Measurements from ENCODE around the gene ZNF79.

DNA sequence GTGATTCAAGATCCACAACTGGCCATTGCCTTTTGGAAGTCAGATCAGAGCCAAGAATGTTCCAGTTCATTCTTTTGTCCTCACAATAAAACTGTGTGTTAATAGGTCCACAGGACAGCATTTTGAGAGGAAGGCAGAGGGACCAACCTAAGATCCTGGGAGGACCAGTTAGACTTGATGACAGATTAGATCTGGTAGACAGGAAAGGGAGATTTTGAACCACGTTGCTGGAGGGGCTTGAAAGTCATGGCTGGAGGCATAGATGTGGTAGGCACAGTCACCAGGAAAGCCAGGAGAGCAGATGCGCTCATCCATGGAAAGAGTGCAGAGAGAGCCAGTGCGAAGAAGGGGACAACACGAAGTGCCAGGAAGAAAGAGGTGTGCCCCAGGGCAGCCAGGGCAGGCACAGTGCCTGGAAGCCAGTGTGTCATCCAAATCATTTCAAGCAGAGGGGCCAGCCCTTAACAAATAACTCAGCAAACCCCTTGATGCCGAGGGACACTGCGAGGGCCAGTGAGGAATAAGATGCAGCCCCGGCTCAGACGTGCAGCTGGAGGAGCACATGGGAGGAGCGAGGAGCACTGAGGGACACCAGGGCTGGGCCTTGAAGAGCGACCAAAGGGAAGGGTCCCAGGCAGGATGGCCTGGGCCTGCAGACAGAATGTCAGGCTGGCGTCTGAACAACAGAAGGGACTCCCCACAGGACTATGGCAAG is 40.0 kb upstream of the ZNF79 start:
- TF ChIP-seq POLR2A (IDR thresholded peaks at IDR 0.05; ENCODE audit: low read length) (no peak), GATA1 (IDR thresholded peaks at IDR 0.05; ENCODE audit: low read depth, low read length) (no peak)
